Central memory CD4-positive, alpha-beta T cell (primary cell): ENCODE measurements around the gene LRRC26.

Experiments used
- DNase-seq: peaks from one replicate; pipeline ENCODE4 v3.0.0; 2022

LRRC26 gene

DNA sequence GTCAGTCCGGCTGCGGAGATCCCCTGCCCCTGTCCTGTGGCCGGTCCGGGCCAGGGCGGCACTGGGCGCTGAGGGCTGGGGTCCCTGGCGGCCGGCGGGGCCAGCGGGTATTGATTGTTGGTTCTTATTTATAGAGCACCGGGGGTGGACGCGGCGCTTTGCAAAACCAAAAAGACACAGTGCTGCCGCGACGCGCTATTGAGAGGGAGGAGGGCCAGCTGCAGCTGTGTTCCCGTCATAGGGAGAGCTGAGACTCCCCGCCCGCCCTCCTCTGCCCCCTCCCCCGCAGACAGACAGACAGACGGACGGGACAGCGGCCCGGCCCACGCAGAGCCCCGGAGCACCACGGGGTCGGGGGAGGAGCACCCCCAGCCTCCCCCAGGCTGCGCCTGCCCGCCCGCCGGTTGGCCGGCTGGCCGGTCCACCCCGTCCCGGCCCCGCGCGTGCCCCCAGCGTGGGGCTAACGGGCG lies 2.5 kb downstream of the LRRC26 start:
- DNase-seq, result no peak

DNA sequence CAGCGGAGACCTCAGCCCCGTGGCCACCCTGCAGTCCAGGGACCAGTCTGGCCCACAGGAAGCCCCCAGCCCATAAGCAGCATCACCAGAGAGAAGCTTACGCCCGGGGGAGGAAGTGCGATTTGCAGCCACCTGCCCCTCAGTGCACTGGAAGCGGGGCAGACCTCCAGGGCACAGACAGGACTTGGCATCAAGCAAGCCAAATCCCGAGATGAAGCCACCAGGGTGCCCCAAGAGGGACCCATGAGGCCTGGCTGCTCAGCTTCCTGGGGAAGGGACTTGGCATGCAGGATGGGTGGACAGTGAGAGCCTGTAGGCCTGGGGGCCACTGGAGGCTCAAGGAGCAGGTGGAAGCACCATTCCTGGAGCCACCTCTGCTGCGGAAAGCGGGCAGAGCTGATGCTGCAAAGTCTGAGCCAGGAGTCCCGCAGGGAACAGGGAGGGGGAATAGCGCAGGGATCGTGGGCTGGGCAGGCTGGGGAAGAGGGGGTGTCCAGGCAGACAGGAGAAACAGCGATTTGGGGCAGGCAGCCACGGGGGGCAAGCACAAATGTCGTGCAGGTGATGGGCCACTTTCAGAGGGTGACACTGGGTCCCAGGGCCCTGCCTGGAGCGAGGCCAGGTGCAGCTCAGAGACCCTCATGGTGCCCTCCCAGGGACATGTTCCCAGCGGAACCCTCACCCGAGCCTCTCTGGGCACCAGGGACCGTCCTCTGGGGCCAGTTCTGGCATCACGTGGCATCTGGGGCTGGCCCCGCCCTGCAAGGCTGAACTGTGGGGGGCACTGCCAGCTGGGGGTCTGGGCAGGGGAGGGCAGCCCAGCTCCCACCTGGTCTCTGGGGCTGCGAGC lies 3.2 kb downstream of the LRRC26 start:
- DNase-seq, result no peak

DNA sequence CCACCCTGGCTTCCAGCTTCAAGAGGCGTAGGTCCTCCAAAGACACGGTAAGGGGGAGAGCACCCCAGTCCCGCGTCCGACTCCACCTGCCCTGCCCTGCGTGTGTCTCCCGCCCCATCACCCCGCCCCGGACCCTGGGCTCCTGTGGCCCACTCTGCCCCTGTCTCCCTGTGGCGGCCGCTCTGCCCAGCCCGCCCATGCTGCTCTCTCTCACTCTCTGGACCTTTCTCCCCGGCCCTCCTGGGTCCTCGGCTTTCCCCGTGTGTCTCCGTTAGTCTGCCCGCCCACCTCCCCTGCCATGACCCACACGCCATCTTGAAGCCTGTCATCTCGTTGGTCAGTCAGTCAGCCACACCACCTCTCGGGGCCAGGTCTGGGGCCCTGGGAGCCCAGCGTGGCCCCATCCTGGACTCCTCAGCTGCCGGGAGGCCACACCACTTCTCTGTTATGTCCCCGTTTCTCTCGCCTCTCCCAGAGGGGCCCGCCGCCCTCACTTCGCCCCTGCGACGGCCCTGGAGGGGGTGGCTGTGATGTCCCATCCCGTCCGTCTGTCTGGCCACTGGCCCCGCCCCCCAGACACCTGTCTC lies 4.5 kb downstream of the LRRC26 start:
- no peak for DNase-seq

DNA sequence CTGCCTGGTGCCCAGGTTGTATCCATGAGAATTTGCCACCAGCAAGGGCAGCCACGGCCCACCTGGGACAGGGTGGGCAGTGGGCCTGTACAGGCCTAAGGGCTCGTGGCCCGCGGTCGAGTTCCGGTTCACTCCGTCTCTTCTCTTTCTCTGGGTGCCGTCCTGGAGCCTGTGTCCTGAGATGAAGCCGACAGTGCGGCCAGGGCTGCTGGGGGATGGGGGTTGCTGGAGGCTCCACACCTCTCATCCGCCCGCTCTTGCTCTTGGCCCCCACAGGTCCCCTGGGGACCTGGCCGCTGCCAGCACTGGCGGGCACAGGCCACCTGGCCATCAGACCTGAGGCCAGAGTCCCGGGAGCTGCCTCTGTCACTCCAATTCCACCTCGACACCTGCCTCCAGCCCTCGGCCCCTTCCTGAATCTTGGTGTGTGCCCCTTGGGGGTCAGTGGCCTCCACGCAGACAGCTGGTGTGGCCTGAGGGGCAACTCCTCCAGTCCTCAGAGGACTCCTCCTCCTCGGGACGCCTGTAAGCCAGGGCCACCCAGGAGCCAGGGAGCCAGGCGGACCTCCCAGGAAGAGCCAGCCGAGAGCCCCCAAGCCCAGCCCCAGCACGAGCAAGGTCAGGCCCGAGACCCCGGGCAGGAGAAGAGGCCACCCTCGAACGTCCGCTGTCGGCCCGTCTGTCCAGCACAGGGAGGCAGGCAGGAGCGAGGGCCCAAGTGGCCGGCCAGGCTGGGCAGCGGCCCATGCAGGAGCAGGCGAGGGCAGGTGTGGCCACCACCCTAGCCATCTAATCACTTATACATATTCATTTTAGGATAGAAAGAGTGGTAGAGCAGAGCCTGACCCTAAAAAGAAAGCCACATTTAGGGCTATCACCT lies 5.2 kb downstream of the LRRC26 start:
- DNase-seq, result no peak

DNA sequence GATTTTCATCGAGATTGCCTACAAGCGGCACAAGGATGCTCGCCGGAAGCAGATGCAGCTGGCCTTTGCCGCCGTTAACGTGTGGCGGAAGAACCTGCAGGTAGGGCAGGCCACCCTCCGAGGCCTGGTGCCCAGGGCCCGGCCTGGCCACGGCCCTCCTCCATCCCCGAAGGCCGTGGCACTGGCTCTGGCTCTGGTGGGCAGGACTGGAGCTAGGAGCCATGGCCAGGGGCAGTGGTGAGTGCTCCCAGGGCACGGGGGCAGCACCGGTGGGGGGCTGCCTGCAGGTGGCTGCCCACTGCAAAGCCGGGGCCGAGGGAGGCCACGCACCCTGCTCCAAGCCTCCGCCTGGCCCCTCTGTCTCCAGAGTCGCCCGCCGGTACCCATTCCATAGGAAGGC lies 6.0 kb downstream of the LRRC26 start:
- no peak for DNase-seq

DNA sequence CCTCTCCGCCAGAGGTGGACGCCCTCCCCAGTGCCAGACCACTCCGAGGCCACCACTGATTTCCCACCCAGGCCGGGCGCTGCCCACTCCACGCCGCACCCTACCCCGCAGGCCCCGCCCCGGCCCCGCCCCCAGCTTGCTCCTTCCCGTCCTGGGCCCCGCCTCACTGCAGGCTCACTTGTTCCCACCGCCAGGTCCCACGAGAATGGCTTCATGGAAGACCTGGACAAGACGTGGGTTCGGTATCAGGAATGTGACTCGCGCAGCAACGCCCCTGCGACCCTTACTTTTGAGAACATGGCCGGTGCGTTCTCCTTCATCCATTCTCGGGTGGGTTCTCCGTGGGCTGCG lies 6.5 kb downstream of the LRRC26 start:
- no peak for DNase-seq

DNA sequence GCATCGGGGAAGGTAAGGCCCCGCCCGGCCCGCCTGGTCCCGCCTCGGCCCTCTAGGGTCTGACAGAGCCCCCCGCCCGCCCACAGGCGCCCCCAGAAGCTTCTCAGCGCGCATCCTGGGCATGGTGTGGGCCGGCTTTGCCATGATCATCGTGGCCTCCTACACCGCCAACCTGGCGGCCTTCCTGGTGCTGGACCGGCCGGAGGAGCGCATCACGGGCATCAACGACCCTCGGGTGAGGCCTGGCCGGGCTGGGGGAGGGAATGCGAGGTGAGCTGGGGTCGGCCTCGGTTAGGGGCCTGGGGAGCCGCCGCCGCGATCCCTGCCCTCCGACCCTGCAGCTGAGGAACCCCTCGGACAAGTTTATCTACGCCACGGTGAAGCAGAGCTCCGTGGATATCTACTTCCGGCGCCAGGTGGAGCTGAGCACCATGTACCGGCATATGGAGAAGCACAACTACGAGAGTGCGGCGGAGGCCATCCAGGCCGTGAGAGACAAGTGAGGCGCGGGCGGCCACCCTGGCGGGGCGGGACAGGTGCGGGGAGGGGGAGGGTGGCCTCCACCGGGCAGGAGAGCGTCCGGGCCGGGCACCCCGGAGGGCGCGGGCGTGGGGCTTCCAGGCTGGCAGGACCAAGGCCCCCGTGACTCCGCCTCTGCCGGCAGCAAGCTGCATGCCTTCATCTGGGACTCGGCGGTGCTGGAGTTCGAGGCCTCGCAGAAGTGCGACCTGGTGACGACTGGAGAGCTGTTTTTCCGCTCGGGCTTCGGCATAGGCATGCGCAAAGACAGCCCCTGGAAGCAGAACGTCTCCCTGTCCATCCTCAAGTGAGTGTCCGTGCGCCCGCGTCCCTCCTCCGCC lies 7.1 kb downstream of the LRRC26 start:
- DNase-seq, result no peak

DNA sequence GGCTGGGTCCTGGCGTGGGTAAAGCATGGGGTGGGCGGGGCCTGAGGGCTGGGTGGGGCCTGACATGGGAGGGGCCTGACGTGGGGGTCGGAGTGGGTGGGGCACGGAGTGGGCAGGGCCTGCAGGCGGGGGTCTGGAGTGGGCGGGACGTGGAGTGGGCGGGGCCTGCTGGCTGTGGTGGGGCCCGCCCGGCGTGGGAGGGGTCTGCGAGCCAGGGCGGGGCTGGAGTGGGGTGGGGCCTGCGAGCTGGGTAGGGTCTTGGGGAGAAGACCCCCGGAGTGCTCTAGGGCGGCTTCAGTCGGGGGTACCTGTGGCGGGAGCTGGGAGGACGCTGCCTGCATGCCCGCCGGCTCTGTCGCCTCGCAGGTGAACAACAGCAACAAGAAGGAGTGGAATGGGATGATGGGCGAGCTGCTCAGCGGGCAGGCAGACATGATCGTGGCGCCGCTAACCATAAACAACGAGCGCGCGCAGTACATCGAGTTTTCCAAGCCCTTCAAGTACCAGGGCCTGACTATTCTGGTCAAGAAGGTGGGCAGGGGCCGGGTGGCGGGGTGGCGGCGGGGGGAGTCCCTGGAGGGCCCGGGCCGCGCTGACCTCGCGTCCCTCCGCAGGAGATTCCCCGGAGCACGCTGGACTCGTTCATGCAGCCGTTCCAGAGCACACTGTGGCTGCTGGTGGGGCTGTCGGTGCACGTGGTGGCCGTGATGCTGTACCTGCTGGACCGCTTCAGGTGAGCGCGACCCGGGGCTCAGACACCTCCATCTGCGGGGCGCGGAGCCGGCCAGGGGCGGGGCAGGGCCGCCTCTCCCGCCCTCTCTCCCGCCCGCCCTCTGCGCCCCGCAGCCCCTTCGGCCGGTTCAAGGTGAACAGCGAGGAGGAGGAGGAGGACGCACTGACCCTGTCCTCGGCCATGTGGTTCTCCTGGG lies 8.0 kb downstream of the LRRC26 start:
- no peak for DNase-seq

DNA sequence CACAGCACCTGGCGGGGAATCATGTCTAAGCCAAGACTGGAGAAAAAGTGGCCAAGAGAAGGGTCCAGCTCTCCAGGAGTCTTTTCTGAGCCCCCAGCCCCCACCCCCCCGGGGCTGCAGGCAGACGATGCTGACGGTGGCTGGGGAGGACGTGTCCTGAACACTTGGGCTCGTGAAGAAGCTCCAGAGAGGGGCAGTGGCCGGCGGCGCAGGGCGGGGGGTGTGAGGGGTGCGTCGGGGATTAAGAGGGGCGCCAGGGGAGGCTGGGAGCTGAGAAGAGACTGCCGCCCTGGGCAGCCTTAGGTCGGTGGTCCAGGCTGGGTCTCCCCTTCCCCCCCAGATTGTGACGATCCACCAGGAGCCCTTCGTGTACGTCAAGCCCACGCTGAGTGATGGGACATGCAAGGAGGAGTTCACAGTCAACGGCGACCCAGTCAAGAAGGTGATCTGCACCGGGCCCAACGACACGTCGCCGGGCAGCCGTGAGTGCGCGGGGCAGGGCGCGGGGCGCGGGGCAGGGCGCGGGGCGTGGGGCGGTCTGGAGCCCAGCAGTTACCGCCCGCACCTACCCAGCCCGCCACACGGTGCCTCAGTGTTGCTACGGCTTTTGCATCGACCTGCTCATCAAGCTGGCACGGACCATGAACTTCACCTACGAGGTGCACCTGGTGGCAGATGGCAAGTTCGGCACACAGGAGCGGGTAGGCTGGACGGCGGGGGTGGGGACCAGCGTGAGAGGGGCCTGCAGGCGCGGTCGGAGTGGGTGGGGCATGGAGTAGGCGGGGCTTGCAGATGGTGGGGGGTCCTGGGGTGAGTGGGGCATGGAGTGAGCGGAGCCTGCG lies 8.9 kb downstream of the LRRC26 start:
- no peak for DNase-seq

DNA sequence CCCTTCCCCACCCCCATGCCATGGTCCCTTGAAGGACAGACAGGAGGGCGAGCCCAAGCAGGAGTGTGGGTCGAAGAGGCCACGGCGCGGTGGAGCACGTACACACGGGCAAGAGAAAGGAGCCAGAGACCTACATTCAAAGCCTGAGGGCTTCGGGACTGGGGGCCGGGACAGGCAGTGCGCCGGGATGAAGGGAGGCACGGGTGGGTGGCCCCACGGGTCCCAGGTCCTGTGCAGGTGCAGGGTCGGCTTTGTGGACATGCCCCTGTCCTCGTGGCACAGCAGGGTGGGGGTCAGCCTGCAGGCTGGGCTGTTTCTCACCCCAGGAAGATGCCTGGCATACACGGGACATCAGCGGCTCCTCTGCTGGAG lies 9.8 kb downstream of the LRRC26 start:
- no peak for DNase-seq

DNA sequence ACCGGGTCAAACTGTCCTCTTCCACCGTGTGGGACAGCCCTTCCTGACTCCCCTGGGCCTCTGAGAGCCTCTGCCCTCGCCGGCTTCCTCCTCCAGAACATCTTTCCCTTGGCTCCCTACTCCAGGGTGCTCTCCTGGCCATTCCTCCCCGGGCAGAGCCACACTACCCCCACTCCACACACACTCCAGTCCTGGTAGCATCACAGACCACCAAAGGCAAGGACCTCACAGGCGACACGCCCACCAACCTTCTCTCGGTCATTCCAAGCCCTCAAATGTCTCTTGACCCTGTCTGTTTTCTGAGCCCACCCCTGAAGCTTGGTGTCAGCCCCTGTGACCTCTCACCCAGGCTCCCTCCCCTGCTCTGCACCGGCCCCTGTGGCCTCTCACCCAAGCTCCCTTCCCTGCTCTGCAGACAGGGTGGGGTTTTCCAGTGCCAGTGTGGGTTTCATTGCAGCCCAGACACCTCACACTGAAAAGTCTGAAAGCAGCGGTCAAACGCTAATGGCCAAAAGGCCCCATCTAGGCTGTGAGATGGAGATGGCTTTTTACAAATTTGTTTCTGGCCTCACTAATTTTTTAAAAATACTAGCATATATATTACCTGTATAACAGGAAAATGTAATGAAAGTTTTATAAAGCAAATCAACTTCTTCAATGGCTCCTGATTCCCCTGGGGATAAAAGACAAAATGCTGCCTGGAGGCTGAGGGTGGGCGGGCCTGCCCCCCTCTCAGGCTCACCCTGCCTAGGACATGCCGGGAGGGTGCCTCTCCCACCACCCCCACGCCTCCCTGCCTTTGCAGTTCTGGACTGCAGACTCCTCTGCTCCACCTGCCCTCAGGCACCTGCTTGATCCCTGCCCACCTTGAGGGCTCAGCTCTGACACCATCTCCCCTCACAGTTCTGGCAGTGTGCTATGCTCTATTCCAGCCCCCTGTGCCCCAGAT lies 10.5 kb downstream of the LRRC26 start:
- no peak for DNase-seq

DNA sequence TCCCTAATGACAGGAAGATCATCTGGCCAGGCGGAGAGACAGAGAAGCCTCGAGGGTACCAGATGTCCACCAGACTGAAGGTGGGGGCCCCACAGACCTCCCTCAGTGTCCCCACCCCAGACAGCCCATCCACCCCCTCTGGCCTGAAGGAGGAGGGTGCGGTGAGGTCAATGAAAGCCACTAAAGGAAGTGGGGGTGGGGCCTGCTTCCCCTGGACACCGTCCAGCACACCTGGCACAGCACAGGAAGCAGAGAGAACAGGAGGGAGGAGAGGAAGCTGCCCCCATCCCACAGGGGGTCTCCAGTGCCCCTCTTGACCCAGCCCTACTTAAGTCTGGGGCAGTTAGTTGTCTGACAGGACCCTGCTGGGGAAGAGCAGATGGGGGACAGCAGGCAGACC lies 11.2 kb downstream of the LRRC26 start:
- no peak for DNase-seq

DNA sequence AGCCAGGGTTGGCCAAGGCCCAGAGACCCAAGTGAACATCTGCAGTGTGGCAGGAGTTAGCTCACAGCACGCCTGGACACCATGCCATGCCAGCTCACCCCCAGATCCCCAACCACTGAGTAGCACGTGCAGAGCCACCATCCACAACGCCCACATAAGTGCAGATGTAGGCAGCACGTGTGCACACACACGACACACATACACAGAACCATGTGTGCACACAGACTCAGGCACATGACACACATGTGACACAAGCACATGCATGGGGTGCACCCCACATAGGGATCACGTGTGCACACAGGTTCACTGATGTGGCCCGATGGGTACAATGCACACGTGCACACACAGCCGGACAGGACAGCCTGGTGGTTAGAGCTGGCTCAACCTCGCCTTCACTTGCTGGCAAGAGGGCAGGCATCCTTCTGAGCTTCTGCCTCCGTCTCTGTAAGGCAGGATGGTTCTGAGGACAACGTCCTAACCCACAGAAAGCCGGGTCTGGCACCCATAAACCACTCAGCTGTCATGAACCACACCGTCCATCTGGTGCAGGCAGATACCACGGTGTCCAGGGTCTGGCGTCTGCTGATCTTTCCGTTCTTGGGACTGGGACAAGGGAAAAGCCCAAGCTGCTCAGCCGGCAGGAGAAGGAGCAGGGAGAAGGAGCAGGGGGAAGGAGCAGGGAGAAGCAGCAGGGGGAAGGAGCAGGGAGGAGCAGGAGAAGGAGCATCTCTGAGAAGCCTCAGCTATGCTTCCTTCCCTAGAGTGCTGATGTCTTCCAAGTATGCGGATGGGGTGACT lies 12.0 kb downstream of the LRRC26 start:
- DNase-seq, result no peak

DNA sequence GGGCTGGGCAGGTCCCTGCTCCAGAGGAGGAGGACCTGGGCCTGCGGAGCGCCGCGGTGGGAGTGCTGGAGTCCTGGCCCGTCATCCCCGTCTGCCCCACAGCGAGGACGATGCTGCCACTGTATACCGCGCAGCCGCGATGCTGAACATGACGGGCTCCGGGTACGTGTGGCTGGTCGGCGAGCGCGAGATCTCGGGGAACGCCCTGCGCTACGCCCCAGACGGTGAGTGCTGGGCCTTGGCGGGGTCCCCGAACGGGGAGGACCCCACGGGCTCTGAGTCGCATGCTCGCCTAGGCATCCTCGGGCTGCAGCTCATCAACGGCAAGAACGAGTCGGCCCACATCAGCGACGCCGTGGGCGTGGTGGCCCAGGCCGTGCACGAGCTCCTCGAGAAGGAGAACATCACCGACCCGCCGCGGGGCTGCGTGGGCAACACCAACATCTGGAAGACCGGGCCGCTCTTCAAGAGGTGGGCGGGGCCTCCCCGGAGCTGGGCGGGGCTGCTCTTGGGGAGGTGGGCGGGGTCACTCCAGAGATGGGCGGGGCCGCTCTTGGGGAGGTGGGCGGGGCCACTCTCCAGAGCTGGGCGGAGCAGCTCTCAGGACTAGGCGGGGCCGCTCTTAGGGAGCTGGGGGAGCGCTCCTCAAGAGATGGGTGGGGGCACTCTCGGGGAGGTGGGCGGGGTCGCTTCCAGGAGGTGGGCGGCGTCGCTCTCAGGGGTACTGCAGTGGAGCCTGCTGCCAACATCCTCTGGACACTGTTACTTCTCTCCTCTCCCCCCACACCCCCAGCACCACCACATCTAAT lies 13.1 kb downstream of the LRRC26 start:
- peak; percentile 37 for DNase-seq

DNA sequence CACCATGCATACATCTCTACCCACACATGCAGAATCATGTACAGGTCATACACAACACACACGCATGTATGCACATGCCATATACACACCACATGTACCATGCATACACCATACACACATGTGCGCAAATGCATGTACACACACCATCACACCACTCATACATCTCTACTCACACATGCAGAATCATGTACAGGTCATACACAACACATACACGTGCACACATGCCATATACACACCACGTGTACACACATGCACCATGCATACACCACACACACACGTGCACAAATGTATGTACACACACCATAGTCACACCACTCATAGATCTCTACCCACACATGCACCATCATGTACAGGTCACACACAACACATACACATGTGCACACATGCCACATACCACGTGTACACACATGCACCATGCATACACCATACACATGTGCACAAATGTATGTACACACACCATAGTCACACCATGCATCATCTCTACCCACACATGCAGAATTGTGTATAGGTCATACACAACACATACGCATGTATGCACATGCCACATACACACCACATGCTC lies 16.9 kb downstream of the LRRC26 start:
- DNase-seq, result no peak

DNA sequence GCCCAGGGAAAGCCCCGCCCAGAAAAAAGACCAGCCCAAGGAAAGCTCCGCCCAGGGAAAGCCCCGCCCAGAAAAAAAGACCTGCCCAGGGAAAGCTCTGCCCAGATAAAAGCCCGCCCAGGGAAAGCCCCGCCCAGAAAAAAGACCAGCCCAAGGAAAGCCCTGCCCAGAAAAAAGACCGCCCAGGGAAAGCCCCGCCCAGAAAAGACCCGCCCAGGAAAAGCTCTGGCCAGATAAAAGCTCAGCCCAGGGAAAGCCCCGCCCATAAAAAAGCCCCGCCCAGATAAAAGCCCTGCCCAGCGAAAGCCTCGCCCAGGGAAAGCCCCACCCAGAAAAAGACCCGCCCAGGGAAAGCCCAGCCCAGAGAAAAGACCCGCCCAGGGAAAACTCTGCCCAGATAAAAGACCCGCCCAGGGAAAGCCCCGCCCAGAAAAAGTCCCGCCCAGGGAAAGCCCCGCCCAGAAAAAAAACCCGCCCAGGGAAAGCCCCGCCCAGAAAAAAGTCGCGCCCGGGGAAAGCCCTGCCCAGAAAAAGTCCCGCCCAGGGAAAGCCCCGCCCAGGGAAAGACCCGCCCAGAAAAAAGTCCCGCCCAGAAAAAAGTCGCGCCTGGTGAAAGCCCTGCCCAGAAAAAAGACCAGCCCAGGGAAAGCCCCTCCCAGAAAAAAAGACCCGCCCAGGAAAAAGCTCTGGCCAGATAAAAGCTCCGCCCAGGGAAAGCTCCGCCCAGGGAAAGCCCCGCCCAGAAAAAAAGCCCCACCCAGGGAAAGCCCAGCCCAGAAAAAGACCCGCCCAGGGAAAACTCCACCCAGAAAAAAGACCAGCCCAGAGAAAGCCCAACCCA lies 19.0 kb downstream of the LRRC26 start:
- no peak for DNase-seq
